HUES6 (cell line): ENCODE data around the gene ATAT1.
A peak's percentile ranks its signal among the peaks of the same experiment; 100 is the strongest.

Source experiments
- H3K27ac ChIP-seq: 2 replicates; pipeline ENCODE4 v1.7.0; 2013; ENCODE audit warnings: low read depth, mild to moderate bottlenecking, low read length, inconsistent platforms
- H3K27me3 ChIP-seq: 2 replicates; pipeline ENCODE4 v1.6.1; 2013; ENCODE audit warnings: low read length; ENCODE audit not compliant: control insufficient read depth, insufficient read depth
- H3K36me3 ChIP-seq: 2 replicates; pipeline ENCODE4 v1.6.1; 2013; ENCODE audit warnings: low read length; ENCODE audit not compliant: control insufficient read depth, insufficient read depth
- H3K4me1 ChIP-seq: 2 replicates; pipeline ENCODE4 v1.6.1; 2013; ENCODE audit warnings: low read length; ENCODE audit not compliant: control insufficient read depth, insufficient read depth
- H3K4me3 ChIP-seq: 2 replicates; pipeline ENCODE4 v1.5.1; 2013; ENCODE audit warnings: low read depth, low read length
- H3K9ac ChIP-seq: one replicate; pipeline ENCODE4 v1.6.1; 2013; ENCODE audit warnings: mild to moderate bottlenecking, low read length
- H3K9me3 ChIP-seq: 2 replicates; pipeline ENCODE4 v1.6.1; 2013; ENCODE audit warnings: low read depth, low read length; ENCODE audit not compliant: control insufficient read depth, insufficient read depth

The ATAT1 gene

DNA sequence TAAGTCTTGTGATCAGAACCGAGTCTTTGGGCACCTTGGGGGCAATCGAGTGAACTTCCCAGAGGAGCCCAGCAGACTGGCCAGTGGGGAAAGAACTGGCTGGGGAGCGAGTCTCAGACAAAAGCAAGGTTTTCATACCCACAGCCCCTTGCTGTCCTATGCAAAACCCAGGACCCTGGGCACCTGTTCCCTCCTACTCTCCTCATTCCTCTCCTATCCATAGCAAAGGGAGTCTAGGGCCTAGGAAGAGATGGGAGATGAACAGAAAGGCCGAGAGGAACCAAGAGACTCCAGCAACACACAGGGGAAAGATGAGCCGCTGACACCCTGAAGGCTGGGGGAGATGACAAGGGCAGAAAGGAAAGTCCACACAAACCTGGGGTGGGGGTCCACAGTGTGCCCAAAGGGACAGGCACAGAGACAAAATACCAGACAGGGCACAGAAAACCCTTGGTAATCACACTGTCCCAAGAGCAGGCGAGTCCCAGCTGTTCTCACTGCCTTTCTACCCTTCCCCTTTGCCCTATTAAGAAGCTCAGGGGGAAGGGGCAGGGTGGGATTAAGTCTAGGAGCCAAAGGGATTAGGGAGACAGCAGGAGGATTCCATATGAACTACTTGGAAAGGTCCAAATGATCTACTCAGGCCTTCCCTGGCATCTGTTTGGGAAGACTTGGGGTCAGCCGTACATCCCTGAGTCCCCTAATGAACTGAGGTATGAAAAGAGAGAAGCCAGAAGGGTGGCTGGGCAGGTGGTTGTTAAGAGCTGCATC, 53.3 kb downstream of the ATAT1 start:
- Histone ChIP-seq H3K27me3 (no peaks in the 10 kb centered on the region), H3K9ac (no peak overlapping the region), H3K4me3 (peak overlapping the region; percentile 26; the same call in 1 of the 2 replicates), H3K9me3 (no peaks in the 10 kb centered on the region), H3K36me3 (peaks cover 24% of the 10 kb centered on the region), H3K27ac (no peak overlapping the region), H3K4me1 (peaks cover 37% of the 10 kb centered on the region)

DNA sequence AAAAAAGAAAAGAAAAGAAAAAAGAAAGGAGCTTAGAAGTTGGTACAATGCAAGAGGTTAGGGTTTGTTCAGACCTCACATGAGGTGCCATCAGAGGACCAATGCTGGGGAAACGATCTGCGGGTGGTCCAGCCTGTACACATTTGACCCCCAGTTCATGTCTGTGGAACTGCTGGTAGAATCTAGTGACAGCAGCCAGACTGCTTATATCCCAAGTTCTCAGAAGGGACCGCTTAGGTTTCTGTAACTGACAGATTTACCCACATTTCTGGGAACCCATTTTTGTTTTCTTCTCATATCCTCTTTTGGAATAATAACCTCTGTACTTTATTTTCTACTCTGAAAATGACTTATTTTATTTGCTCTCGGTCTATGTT, 55.1 kb downstream of the ATAT1 start:
- Histone ChIP-seq H3K4me3 (no peak overlapping the region), H3K27ac (peak overlapping the region; percentile 35; the same call in 1 of the 2 replicates), H3K36me3 (peaks cover 15% of the 10 kb centered on the region), H3K4me1 (peaks cover 48% of the 10 kb centered on the region), H3K9ac (no peak overlapping the region), H3K27me3 (no peaks in the 10 kb centered on the region), H3K9me3 (no peaks in the 10 kb centered on the region)

DNA sequence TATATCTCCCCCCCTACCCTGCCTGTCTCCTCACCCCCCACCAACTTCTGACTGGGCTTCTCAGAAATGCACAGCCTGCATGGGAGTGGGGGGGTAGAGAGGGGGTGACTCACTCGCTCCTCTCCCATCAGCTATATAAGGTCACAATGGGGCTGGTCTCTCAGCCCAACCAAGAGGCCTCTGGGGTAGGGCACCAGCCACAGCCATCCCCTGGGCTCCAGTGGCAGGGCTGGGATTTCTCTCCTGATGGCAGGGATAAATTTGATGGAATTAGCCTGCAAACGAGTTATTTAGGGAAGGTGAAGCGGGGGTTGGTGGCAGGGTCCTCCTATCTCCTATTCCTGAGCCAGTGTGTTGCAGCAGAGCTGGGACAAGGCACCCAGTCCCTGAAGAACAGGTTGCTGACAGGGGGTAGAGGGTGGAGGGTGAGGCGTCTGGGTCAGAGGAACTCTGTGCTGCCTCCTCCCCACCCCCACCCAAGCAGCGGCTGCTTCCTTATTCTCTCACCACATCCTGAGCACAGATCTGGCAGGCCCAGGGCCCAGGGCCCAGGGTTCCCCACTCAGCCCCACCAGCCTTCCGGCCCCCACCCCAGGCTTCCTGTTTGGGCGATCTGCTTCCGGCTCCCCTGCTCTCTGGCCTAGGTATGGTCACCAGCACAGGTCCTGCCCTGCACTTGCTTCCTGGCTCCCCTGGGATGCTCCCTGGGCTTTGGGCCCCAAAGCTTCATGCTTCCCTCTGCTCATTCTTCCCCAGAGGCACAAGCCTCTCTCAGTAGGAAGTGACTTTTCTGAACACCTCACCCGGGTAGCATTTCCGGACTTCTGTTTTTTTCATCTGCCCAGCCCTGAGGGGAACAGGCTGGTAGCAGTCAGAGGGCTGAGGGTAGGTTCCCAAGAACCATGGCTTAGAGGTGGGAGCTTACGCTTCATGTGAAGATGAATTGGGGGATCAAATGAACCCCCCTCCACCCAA, 55.8 kb downstream of the ATAT1 start:
- Histone ChIP-seq H3K27me3 (no peaks in the 10 kb centered on the region), H3K4me3 (peak overlapping the region; percentile 61), H3K9me3 (no peaks in the 10 kb centered on the region), H3K9ac (peak overlapping the region; percentile 72), H3K36me3 (peaks cover 8% of the 10 kb centered on the region), H3K27ac (peak overlapping the region; percentile 35; the same call in 1 of the 2 replicates), H3K4me1 (peaks cover 48% of the 10 kb centered on the region)

DNA sequence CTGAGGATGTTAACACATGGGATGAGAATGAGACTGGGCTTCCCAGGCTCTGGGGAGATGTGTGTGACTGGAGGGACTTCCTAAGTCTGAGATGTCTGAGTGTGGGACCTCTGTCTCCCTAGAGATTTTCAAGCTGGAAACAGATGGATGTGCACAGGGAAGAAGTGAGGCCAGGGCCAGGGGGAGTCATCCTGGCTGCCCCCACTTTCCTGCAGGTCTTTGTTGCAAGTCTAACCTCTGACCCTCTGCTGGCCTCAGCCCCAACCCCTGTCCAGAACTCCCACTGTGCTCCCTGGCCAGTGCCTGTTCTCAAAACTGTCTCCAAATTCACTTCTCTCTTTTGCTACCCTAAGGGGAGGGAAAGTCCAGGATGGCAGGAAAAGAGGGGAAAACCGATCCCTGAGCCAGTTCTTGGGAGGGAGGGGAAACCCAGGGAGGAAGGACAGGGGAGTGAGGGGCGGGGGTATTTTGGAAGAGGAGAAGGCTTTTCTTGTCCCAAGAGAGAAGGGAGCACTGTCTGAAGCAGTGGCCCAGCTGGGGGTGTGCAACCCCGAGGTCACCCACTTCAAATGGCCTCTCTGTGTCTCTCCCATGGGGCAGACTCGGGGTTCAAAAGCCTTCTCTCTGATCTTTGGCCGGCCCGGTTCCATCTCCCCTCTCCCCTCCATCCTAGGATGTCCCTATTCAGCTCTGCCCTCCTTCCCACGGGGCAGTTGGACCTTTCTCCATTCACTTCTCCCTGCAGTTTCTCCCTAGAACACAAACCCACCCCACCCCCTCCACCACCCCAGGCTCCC, 56.7 kb downstream of the ATAT1 start:
- H3K4me3 ChIP-seq = peak overlapping the region; percentile 61
- H3K27me3 ChIP-seq = no peaks in the 10 kb centered on the region
- peaks cover 3% of the 10 kb centered on the region; the same call in 1 of the 2 replicates for H3K36me3 ChIP-seq
- peak overlapping the region; percentile 72 for H3K9ac ChIP-seq
- H3K27ac ChIP-seq = peak overlapping the region; percentile 35; the same call in 1 of the 2 replicates
- peaks cover 55% of the 10 kb centered on the region for H3K4me1 ChIP-seq
- H3K9me3 ChIP-seq = no peaks in the 10 kb centered on the region

DNA sequence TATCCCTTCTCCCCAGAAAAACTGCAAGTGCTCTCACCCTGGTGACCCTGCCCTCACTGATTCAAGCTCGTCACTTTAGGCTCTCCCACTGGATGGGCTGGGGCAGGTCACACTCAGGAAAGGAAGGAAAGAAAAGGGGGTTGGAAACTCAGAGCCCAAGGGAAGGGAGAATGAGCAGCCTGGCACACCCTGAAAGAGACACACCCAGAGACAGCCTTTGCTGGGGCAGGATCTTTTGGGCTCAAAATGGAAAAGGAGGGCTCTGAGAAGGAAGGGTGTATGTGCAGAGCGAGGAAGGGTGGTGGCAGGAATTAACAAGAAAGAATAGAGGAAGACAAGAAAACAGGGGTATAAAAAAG, 57.3 kb downstream of the ATAT1 start:
- no peaks in the 10 kb centered on the region for H3K9me3 ChIP-seq
- peaks cover 55% of the 10 kb centered on the region for H3K4me1 ChIP-seq
- H3K36me3 ChIP-seq = no peaks in the 10 kb centered on the region
- no peaks in the 10 kb centered on the region for H3K27me3 ChIP-seq
- peak overlapping the region; percentile 57 for H3K9ac ChIP-seq
- no peak overlapping the region for H3K27ac ChIP-seq
- peak overlapping the region; percentile 61 for H3K4me3 ChIP-seq

DNA sequence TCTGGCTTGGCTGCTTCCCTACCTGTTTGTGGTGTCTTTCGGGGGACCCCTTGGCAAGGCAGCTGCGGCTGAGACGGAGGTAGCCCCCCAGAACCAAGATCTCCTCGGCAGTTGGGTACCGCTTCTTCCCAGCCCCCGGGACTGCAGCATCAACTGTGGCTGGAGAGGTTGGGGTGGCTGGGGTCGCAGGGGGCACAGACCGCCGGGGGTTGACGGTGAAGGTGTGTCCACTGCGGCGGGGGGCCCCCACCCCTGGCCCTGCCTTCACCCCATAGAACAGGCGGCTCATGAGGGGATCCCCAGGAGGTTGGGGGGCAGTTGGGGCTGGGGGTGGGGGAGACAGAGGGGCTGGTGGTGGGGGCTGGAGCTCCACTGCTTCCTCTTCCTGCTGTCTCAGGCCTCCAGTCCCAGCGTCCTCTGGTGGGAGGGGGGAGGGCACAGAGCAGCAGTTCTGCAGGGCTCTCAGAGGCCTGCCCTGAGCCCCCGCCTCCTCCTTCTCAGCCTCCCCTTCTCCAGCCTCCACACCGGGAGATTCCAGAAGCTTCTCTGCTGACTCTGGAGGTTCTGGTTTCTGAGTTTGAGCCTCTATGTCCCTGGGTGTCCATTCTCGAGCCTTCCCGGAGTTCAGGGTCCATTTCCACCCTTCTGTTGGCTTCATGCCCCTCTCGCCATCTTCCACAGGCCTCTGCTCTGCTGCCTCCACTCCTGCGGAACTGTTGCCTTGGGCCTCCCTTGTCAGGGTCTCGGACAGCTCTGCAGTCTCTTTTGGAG, 57.9 kb downstream of the ATAT1 start:
- H3K36me3 ChIP-seq = no peaks in the 10 kb centered on the region
- no peaks in the 10 kb centered on the region for H3K9me3 ChIP-seq
- peak overlapping the region; percentile 57 for H3K9ac ChIP-seq
- H3K27ac ChIP-seq = no peak overlapping the region
- peaks cover 55% of the 10 kb centered on the region for H3K4me1 ChIP-seq
- no peaks in the 10 kb centered on the region for H3K27me3 ChIP-seq
- peak overlapping the region; percentile 79 for H3K4me3 ChIP-seq

DNA sequence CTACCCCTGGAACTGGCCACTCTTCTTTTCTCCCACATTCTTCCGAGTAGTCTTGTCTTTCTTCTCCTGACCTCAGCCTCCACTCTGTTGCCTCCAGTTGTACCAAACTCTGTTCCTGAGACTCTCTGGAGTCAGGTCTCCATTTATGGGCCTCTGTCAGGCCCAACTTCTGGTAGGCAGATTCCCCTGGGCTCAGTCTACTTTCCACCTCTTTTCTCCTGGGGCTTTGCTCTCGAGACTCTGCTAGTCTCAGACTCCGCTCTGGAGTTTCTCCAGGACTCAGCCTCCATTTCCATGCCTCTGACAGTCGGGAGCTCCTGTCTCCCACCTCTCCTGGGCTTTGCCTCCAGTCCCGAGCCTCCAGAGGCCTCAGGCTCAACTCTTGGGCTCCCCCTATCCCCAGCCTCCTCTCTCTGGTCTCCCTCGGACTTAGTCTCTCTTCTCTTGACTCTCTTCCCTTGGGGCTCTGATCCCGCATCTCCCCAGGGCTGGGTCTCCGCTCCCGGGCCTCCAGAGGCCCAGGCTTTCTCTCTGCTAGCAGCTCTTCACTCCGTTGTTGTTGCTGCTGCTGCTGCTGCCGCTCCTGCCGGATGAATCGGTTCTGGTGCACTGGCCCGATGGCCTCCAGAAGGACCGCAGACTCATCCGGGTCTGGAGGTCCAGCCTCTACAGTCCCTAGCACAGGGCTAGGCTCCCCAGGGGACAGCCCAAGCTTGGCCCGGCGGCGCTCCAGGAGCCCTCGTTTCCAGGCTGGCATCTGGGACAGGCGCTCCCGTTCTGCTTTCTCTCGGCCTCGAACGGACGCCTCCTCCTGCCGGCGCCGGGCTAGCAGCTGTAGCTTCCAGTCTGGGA, 58.7 kb downstream of the ATAT1 start:
- Histone ChIP-seq H3K27me3 (no peaks in the 10 kb centered on the region), H3K4me3 (peak overlapping the region; percentile 79), H3K36me3 (no peaks in the 10 kb centered on the region), H3K9ac (peak overlapping the region; percentile 81), H3K4me1 (peaks cover 54% of the 10 kb centered on the region), H3K27ac (no peak overlapping the region), H3K9me3 (no peaks in the 10 kb centered on the region)

DNA sequence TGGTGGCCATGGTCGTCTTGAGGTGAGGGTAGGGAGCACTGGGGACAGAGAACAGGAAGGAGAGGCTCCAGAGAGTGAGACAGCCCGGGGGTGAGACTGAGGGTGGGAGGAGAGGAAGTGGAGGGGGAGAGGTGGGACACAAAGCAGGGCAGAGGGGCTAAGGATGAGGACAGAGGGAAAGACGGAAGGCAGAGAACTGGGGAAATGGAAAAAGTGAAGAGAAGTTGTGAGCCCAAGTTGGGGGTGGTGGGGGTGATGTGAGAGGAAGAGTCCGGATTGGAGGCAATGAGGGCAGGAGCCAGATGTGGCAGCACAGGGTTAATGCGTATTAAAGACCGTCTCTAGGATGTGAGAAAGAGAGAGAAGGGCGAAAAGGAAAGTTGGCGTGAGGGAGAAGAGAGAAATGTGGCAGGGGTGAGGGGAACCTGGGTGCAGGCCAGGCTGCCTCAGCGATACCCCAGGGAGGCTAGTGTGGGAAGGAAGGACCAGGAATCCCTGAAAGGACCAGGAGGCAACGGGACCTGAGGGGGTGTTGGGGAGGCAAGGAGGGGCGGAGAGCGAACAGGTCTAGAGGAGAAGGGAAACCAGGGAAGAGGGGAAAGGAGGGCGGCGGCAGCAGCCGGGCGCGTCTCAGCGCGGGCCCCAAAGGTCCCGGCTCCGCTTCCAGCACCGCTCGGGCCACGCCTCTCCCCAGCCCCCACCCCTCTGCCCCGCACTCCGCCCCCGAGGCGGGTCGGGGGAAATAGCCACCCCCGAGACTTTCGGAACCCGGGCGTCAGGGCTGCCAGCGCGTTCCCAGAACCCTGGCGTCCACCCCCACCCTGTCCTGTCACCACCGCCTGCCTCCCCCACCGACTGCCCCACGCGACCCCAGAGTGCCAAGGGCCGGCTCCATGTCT, 59.6 kb downstream of the ATAT1 start, which contains the start of gene PPP1R18:
TSS of gene PPP1R18 (minus strand) at position 637 of the 899 bp plus-strand sequence. CDS start at position 10, 627 bp downstream.
- Histone ChIP-seq H3K27ac (peak within 1 kb of the TSS; percentile 70; the same call in 1 of the 2 replicates), H3K36me3 (no peaks in the 10 kb centered on the region), H3K9ac (peak within 1 kb of the TSS; percentile 84), H3K9me3 (no peaks in the 10 kb centered on the region), H3K4me1 (peaks cover 55% of the 10 kb centered on the region), H3K27me3 (no peaks in the 10 kb centered on the region), H3K4me3 (peak within 1 kb of the TSS; percentile 79)
